H9 (cell line): ENCODE results near the gene DNAJC30. TPM values are rescaled to one million over a fixed set of nuclear protein-coding genes. Genes with fewer than 3 reads are reported as not detected.

Experiments
- DNase-seq: peaks from one replicate; pipeline ENCODE4 v3.0.0-alpha.2; 2017
- H2AFZ ChIP-seq: one replicate; pipeline ENCODE4 v1.6.1; 2013; ENCODE audit warnings: mild to moderate bottlenecking, low read length, control low read depth, moderate library complexity
- H2AK5ac ChIP-seq: 2 replicates; pipeline ENCODE4 v1.6.1; 2013; ENCODE audit warnings: low read length, control low read depth, mixed read lengths; ENCODE audit not compliant: insufficient read length
- H2BK120ac ChIP-seq: one replicate; pipeline ENCODE4 v1.6.1; 2013; ENCODE audit warnings: low read depth, mild to moderate bottlenecking, low read length, control low read depth, inconsistent platforms; ENCODE audit not compliant: poor library complexity, severe bottlenecking
- H2BK12ac ChIP-seq: 2 replicates; pipeline ENCODE4 v1.6.1; 2013; ENCODE audit warnings: low read length, control low read depth, mixed read lengths, low read depth; ENCODE audit not compliant: insufficient read length
- H2BK15ac ChIP-seq: 2 replicates; pipeline ENCODE4 v1.6.1; 2013; ENCODE audit warnings: low read depth, low read length, control low read depth
- H2BK20ac ChIP-seq: one replicate; pipeline ENCODE4 v1.6.1; 2013; ENCODE audit warnings: low read depth, mild to moderate bottlenecking, low read length, control low read depth, inconsistent platforms; ENCODE audit not compliant: poor library complexity, severe bottlenecking
- H2BK5ac ChIP-seq: 2 replicates; pipeline ENCODE4 v1.6.1; 2013; ENCODE audit warnings: low read length, control low read depth, mixed read lengths; ENCODE audit not compliant: insufficient read length
- H3K14ac ChIP-seq: 2 replicates; pipeline ENCODE4 v1.6.1; 2013; ENCODE audit warnings: low read length, control low read depth; ENCODE audit not compliant: insufficient read depth
- H3K18ac ChIP-seq: 2 replicates; pipeline ENCODE4 v1.6.1; 2013; ENCODE audit warnings: low read depth, mild to moderate bottlenecking, mixed read lengths, low read length, control low read depth; ENCODE audit not compliant: insufficient read length
- H3K23ac ChIP-seq: 2 replicates; pipeline ENCODE4 v1.6.1; 2013; ENCODE audit warnings: low read length, control low read depth, mixed read lengths, low read depth; ENCODE audit not compliant: insufficient read length
- H3K23me2 ChIP-seq: 2 replicates; pipeline ENCODE4 v1.6.1; 2013; ENCODE audit warnings: low read depth, mild to moderate bottlenecking, mixed read lengths, low read length, control low read depth; ENCODE audit not compliant: insufficient read length, poor library complexity, severe bottlenecking
- H3K27ac ChIP-seq: 2 replicates; pipeline ENCODE4 v1.5.1; 2013; ENCODE audit warnings: low read length, control low read depth, mixed read lengths, low read depth; ENCODE audit not compliant: insufficient read length
- H3K27me3 ChIP-seq: 2 replicates; pipeline ENCODE4 v1.6.1; 2013; ENCODE audit warnings: low read length, control low read depth, inconsistent platforms; ENCODE audit not compliant: insufficient read depth
- H3K4ac ChIP-seq: 2 replicates; pipeline ENCODE4 v1.6.1; 2013; ENCODE audit warnings: low read depth, mild to moderate bottlenecking, control low read depth, inconsistent platforms, low read length, moderate library complexity
- H3K4me1 ChIP-seq: 2 replicates; pipeline ENCODE4 v1.6.1; 2013; ENCODE audit warnings: low read length, control low read depth, inconsistent platforms; ENCODE audit not compliant: insufficient read depth
- H3K4me2 ChIP-seq: 2 replicates; pipeline ENCODE4 v1.6.1; 2013; ENCODE audit warnings: low read length, control low read depth, mixed read lengths; ENCODE audit not compliant: insufficient read length, insufficient read depth
- H3K56ac ChIP-seq: 2 replicates; pipeline ENCODE4 v1.6.1; 2013; ENCODE audit warnings: low read depth, mild to moderate bottlenecking, mixed read lengths, low read length, control low read depth; ENCODE audit not compliant: insufficient read length
- H3K79me1 ChIP-seq: 2 replicates; pipeline ENCODE4 v1.6.1; 2013; ENCODE audit warnings: low read depth, mild to moderate bottlenecking, moderate library complexity, low read length, control low read depth, inconsistent platforms; ENCODE audit not compliant: insufficient read depth, poor library complexity, severe bottlenecking
- H3K79me2 ChIP-seq: 2 replicates; pipeline ENCODE4 v1.6.1; 2013; ENCODE audit warnings: low read length, control low read depth, inconsistent platforms; ENCODE audit not compliant: insufficient read depth
- H3K9ac ChIP-seq: 2 replicates; pipeline ENCODE4 v1.6.1; 2013; ENCODE audit warnings: low read length, control low read depth, mixed read lengths; ENCODE audit not compliant: insufficient read length; ENCODE audit errors: extremely low read depth
- H3K9me3 ChIP-seq: one replicate; pipeline ENCODE4 v1.6.1; 2013; ENCODE audit warnings: low read depth, low read length, inconsistent platforms; ENCODE audit not compliant: control insufficient read depth
- H3T11ph ChIP-seq: one replicate; pipeline ENCODE4 v1.6.1; 2013; ENCODE audit warnings: mild to moderate bottlenecking, low read length, control low read depth, inconsistent platforms
- H4K20me1 ChIP-seq: one replicate; pipeline ENCODE4 v1.6.1; 2013; ENCODE audit not compliant: control insufficient read depth, insufficient read length, insufficient read depth
- H4K5ac ChIP-seq: 2 replicates; pipeline ENCODE4 v1.6.1; 2013; ENCODE audit warnings: low read depth, mild to moderate bottlenecking, mixed read lengths, low read length, control low read depth; ENCODE audit not compliant: insufficient read length
- H4K8ac ChIP-seq: replicated peaks from 2 replicates; pipeline ENCODE4 v1.6.1; 2013; ENCODE audit warnings: low read length, control low read depth, mixed read lengths, low read depth; ENCODE audit not compliant: insufficient read length
- H4K91ac ChIP-seq: 2 replicates; pipeline ENCODE4 v1.6.1; 2013; ENCODE audit warnings: low read depth, mild to moderate bottlenecking, moderate library complexity, mixed read lengths, low read length, control low read depth; ENCODE audit not compliant: insufficient read length
- H3K27ac Mint-ChIP-seq, 3 experiments: 2 replicates in 2 of 3; 3 replicates in 1 of 3; pipeline ENCODE4 v1.8.0; 2020 to 2021; ENCODE audit warnings: mixed read lengths in 3 of 3, mild to moderate bottlenecking in 1 of 3, moderate library complexity in 1 of 3
- H3K27me3 Mint-ChIP-seq: 2 replicates; pipeline ENCODE4 v1.8.0; 2021; ENCODE audit warnings: low read depth, mild to moderate bottlenecking, moderate library complexity, mixed read lengths
- H3K36me3 Mint-ChIP-seq, 3 experiments: 2 replicates in 2 of 3; 3 replicates in 1 of 3; pipeline ENCODE4 v1.8.0; 2020 to 2021; ENCODE audit warnings: low read depth in 3 of 3, mixed read lengths in 3 of 3; ENCODE audit not compliant: insufficient read depth in 1 of 3
- H3K4me1 Mint-ChIP-seq, 2 experiments: 2 replicates each; pipeline ENCODE4 v1.8.0; 2020; ENCODE audit warnings: mixed read lengths in 2 of 2
- H3K4me3 Mint-ChIP-seq, 2 experiments: 2 replicates in 1 of 2; 3 replicates in 1 of 2; pipeline ENCODE4 v1.8.0; 2020 to 2021; ENCODE audit warnings: mild to moderate bottlenecking in 2 of 2, mixed read lengths in 2 of 2, moderate library complexity in 1 of 2
- H3K9me3 Mint-ChIP-seq, 2 experiments: 2 replicates in 1 of 2; 3 replicates in 1 of 2; pipeline ENCODE4 v1.8.0; 2020; ENCODE audit warnings: mild to moderate bottlenecking in 2 of 2, mixed read lengths in 2 of 2, moderate library complexity in 1 of 2
- WGBS: extraction: QIAGEN DNeasy Blood & Tissue Kit; methylation state at CpG from one replicate; pipeline ENCODE4 v1.1.7; 2013; ENCODE audit warnings: missing lambda C conversion rate, low lambda C conversion rate, mixed read lengths; ENCODE audit not compliant: insufficient read length; ENCODE audit errors: extremely low coverage; 5-methylcytosine and 5-hydroxymethylcytosine counted together
- total RNA-seq: library from RNA; stranded (reverse); gene quantifications from 2 replicates; pipeline ENCODE4 v1.2.1, GENCODE V29; 2021
- TF ChIP-seq, protein P1 (sequence below): fragments of 200-600 bp; sonication (generic); conservative IDR thresholded peaks from 3 replicates; pipeline ENCODE4 v1.8.0; 2021; ENCODE audit warnings: antibody characterized with exemption, mild to moderate bottlenecking

Gene DNAJC30
- total RNA-seq, 1 experiment from 2014 or later = 8.1 TPM

DNA sequence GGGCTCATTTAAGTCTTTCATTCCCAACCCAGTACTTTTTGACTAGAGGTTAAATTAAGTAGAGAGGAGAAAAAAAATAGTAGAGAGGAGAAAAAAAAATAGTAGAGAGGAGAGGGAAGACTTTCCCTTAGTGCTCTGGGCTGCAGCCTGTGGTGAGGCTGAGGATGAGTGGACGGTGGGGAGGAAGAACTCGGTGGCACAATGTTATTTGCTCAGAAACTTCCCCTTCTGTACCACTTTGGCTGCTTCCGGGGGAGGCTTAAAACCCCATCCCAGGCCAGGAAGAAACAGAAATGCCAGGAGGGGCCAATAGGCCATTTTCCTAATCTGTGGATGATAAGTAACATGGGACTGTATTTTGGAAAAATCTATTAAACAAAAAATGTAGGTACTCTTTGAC lies 44.3 kb downstream of the DNAJC30 start:
- Histone ChIP-seq H2BK120ac (no peak overlapping the region), H2BK12ac (no peak overlapping the region), H3K79me1 (no peaks in the 10 kb centered on the region), H4K8ac (no peak overlapping the region), H3K18ac (no peak overlapping the region), H3T11ph (no peak overlapping the region), H3K14ac (no peak overlapping the region), H3K23ac (no peak overlapping the region), H3K56ac (no peak overlapping the region), H3K4me1 (no peaks in the 10 kb centered on the region; the same call in 1 of the 2 replicates), H2AK5ac (no peak overlapping the region), H3K4ac (no peak overlapping the region), H3K9me3 (no peaks in the 10 kb centered on the region), H2BK15ac (no peak overlapping the region), H3K79me2 (no peaks in the 10 kb centered on the region), H3K27me3 (no peaks in the 10 kb centered on the region), H3K23me2 (no peaks in the 10 kb centered on the region), H2BK20ac (no peak overlapping the region), H3K27ac (no peak overlapping the region), H4K5ac (no peak overlapping the region), H3K9ac (no peak overlapping the region), H2AFZ (no peak overlapping the region), H4K91ac (no peak overlapping the region), H4K20me1 (no peaks in the 10 kb centered on the region), H2BK5ac (no peak overlapping the region), H3K4me2 (no peak overlapping the region)
- H3K4me3 Mint-ChIP-seq = no peak overlapping the region
- peaks cover 5 to 6% of the 10 kb centered on the region in 2 experiments for H3K4me1 Mint-ChIP-seq
- TF ChIP-seq, protein P1, sequence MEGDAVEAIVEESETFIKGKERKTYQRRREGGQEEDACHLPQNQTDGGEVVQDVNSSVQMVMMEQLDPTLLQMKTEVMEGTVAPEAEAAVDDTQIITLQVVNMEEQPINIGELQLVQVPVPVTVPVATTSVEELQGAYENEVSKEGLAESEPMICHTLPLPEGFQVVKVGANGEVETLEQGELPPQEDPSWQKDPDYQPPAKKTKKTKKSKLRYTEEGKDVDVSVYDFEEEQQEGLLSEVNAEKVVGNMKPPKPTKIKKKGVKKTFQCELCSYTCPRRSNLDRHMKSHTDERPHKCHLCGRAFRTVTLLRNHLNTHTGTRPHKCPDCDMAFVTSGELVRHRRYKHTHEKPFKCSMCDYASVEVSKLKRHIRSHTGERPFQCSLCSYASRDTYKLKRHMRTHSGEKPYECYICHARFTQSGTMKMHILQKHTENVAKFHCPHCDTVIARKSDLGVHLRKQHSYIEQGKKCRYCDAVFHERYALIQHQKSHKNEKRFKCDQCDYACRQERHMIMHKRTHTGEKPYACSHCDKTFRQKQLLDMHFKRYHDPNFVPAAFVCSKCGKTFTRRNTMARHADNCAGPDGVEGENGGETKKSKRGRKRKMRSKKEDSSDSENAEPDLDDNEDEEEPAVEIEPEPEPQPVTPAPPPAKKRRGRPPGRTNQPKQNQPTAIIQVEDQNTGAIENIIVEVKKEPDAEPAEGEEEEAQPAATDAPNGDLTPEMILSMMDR = no peak
- H3K36me3 Mint-ChIP-seq = no peaks in the 10 kb centered on the region
- H3K27me3 Mint-ChIP-seq = peaks cover 14% of the 10 kb centered on the region
- no CpG with 5 or more reads among the region's 3 CpGs for WGBS
- no peak overlapping the region for H3K27ac Mint-ChIP-seq
- peaks cover 0 to 4% of the 10 kb centered on the region in 2 experiments; a peak in 2 of 5 replicates for H3K9me3 Mint-ChIP-seq
- no peak for DNase-seq
